ENCODE results near the gene TCF21.
"Not testable (repeated sequence)": the region's sequence is repeated elsewhere in the genome, so short reads cannot be mapped to it uniquely, and the experiment has no call there.

The TCF21 gene

GRCh38 chr6:133888929-133889556, at the start of gene TCF21:
Gene TCF21, plus strand, starts transcription at chr6:133889113. Its CDS starts 285 bp downstream, at chr6:133889398.
- DNase-seq (ENCODE audit: low spot score): no peak

GRCh38 chr6:133841176-133841575, 47.7 kb upstream of the TCF21 start:
- no peak for DNase-seq (ENCODE audit: low spot score)

- DNase-seq (ENCODE audit: low spot score): no peak
These were observed 45.8 kb upstream of the TCF21 start for GRCh38 chr6:133843098-133843497.

GRCh38 chr6:133844709-133845108, 44.2 kb upstream of the TCF21 start:
- DNase-seq (ENCODE audit: low spot score): no peak

GRCh38 chr6:133854041-133854363, 34.9 kb upstream of the TCF21 start:
- no peak for DNase-seq (ENCODE audit: low spot score)

GRCh38 chr6:133854364-133855275, 34.3 kb upstream of the TCF21 start:
- no peak for DNase-seq (ENCODE audit: low spot score)

GRCh38 chr6:133855276-133855990, 33.5 kb upstream of the TCF21 start:
- DNase-seq (ENCODE audit: low spot score): no peak

GRCh38 chr6:133855991-133856370, 32.9 kb upstream of the TCF21 start:
- no peak for DNase-seq (ENCODE audit: low spot score)

- DNase-seq (ENCODE audit: low spot score): no peak
These were observed 32.0 kb upstream of the TCF21 start for GRCh38 chr6:133856911-133857310.

GRCh38 chr6:133857696-133858095, 31.2 kb upstream of the TCF21 start:
- no peak for DNase-seq (ENCODE audit: low spot score)

GRCh38 chr6:133861337-133861736, 27.6 kb upstream of the TCF21 start:
- DNase-seq (ENCODE audit: low spot score): not testable (repeated sequence)

GRCh38 chr6:133863228-133863627, 25.7 kb upstream of the TCF21 start:
- DNase-seq (ENCODE audit: low spot score): no peak

GRCh38 chr6:133865680-133866079, 23.2 kb upstream of the TCF21 start:
- no peak for DNase-seq (ENCODE audit: low spot score)

GRCh38 chr6:133871131-133871530, 17.8 kb upstream of the TCF21 start:
- DNase-seq (ENCODE audit: low spot score): no peak

- DNase-seq (ENCODE audit: low spot score): no peak
These were observed 15.4 kb upstream of the TCF21 start for GRCh38 chr6:133873538-133873937.

- DNase-seq (ENCODE audit: low spot score): no peak
These were observed 11.8 kb upstream of the TCF21 start for GRCh38 chr6:133877116-133877515.

GRCh38 chr6:133880006-133880405, 8.9 kb upstream of the TCF21 start:
- DNase-seq (ENCODE audit: low spot score): no peak

- DNase-seq (ENCODE audit: low spot score): no peak
These were observed 8.0 kb upstream of the TCF21 start for GRCh38 chr6:133880896-133881295.

GRCh38 chr6:133886104-133886775, 2.7 kb upstream of the TCF21 start:
- no peak for DNase-seq (ENCODE audit: low spot score)

GRCh38 chr6:133887156-133887879, 1.6 kb upstream of the TCF21 start:
- no peak for DNase-seq (ENCODE audit: low spot score)

GRCh38 chr6:133887880-133888230, 1.1 kb upstream of the TCF21 start:
- no peak for DNase-seq (ENCODE audit: low spot score)
